ENCODE measurements around the gene ENDOD1. TPM values are rescaled to one million over a fixed set of nuclear protein-coding genes. Genes with fewer than 3 reads are reported as not detected.

ENDOD1 gene
- total and polyA plus RNA-seq, 5 donors from 2014 or later, result 9.1 to 14.6 (median 11.0) TPM

DNA sequence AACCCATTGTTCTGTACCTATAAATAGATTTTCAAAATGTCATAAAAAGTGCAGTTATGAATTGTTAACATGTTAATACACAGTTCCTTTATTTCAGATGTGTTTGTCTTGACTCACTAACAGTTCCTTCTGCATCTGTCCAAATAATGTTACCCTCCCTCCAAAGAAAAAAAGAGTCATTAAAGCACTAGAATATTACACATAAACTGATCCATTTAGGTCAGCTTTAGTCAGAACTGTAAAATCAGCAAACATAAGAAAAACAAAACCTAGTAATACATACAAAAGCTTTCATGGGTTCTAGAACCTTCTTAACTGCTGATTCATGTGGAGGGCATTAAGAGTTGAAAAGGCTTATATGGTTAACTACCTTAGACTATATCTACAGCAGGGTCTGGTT lies 76.0 kb downstream of the ENDOD1 start:
- DNase-seq (no peak), ATAC-seq (ENCODE audit: low read depth in 2 of 2) (no peak)
- H3K4me3 Mint-ChIP-seq, result no peak overlapping the region
- H3K27me3 Mint-ChIP-seq, result no peaks in the 10 kb centered on the region
- no peak overlapping the region for H3K27ac ChIP-seq (ENCODE audit: insufficient read depth, low read length, poor library complexity, severe bottlenecking)
- peaks cover 9% of the 10 kb centered on the region for H3K36me3 Mint-ChIP-seq
- peaks cover 15% of the 10 kb centered on the region for H3K36me3 ChIP-seq (ENCODE audit: control insufficient read depth, insufficient read depth, low read length)
- H3K27ac Mint-ChIP-seq, result peak overlapping the region in 1 of 3 donors; percentile 42
- no peaks in the 10 kb centered on the region for H3K9me3 ChIP-seq (ENCODE audit: control insufficient read depth in 2 of 2, low read length in 2 of 2)
- H3K4me3 ChIP-seq (ENCODE audit: low read depth, low read length), result no peak overlapping the region
- no peaks in the 10 kb centered on the region for H3K27me3 ChIP-seq (ENCODE audit: control insufficient read depth, insufficient read depth, low read length)
- peaks cover 12 to 34% (median 26%) of the 10 kb centered on the region in 4 donors for H3K4me1 Mint-ChIP-seq
- peaks cover 9% of the 10 kb centered on the region for H3K4me1 ChIP-seq (ENCODE audit: control insufficient read depth, insufficient read depth, low read length, poor library complexity, severe bottlenecking)
- H3K9me3 Mint-ChIP-seq, result no peaks in the 10 kb centered on the region

DNA sequence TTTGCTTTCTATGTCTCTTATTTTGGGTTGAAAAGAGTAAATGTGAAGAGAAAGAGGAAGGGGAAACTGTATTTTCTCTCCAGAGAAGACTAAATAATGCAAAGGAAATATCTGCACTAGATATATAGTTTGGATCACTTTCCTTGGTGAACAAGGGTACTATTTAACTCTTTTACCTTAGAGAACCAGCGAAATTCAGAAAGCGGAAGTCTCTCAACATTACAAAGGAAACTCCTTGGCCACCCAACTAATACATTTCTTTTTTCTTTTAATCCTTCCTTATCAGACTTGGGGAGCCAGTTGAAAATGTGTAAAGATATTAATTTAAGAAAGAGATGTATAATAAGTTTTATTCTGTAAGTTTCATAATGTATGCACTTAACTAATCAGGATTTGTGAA lies 77.1 kb downstream of the ENDOD1 start:
- Mint-ChIP-seq H3K27me3 (no peaks in the 10 kb centered on the region), H3K4me3 (no peak overlapping the region), H3K9me3 (no peaks in the 10 kb centered on the region), H3K27ac (peak overlapping the region in 1 of 3 donors; percentile 62), H3K36me3 (peaks cover 16% of the 10 kb centered on the region), H3K4me1 (peaks cover 12 to 28% (median 24%) of the 10 kb centered on the region in 4 donors)
- H3K9me3 ChIP-seq (ENCODE audit: control insufficient read depth in 2 of 2, low read length in 2 of 2), result no peaks in the 10 kb centered on the region
- no peak overlapping the region for H3K4me3 ChIP-seq (ENCODE audit: low read depth, low read length)
- H3K27ac ChIP-seq (ENCODE audit: insufficient read depth, low read length, poor library complexity, severe bottlenecking), result no peak overlapping the region
- peaks cover 25% of the 10 kb centered on the region for H3K36me3 ChIP-seq (ENCODE audit: control insufficient read depth, insufficient read depth, low read length)
- H3K4me1 ChIP-seq (ENCODE audit: control insufficient read depth, insufficient read depth, low read length, poor library complexity, severe bottlenecking), result peaks cover 9% of the 10 kb centered on the region
- DNase-seq (no peak), ATAC-seq (ENCODE audit: low read depth in 2 of 2) (no peak)
- no peaks in the 10 kb centered on the region for H3K27me3 ChIP-seq (ENCODE audit: control insufficient read depth, insufficient read depth, low read length)

DNA sequence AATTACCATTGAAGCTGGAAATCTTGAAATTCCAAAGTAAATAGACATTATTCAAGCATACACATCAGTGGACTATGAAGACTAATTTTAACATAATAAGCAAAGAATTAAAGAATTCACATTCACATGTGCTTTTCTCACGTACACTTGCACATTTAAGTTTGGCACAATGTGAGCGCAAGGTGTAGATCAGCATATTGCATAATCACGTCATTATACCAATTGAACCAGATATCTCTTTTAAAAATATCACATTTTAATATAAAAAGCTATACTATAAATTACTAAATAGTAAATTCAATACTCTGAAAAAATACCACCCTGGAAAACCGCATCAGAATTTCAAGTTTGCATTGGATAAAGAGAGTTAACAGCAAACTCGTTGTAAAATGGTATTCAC lies 80.6 kb downstream of the ENDOD1 start:
- Mint-ChIP-seq H3K4me3 (no peak overlapping the region), H3K9me3 (no peaks in the 10 kb centered on the region), H3K27me3 (no peaks in the 10 kb centered on the region), H3K27ac (no peak overlapping the region), H3K4me1 (peaks cover 4 to 9% (median 6%) of the 10 kb centered on the region in 4 donors), H3K36me3 (peaks cover 26% of the 10 kb centered on the region)
- Histone ChIP-seq H3K36me3 (ENCODE audit: control insufficient read depth, insufficient read depth, low read length) (peaks cover 55% of the 10 kb centered on the region), H3K27ac (ENCODE audit: insufficient read depth, low read length, poor library complexity, severe bottlenecking) (no peak overlapping the region), H3K4me3 (ENCODE audit: low read depth, low read length) (no peak overlapping the region), H3K9me3 (ENCODE audit: control insufficient read depth in 2 of 2, low read length in 2 of 2) (no peaks in the 10 kb centered on the region), H3K4me1 (ENCODE audit: control insufficient read depth, insufficient read depth, low read length, poor library complexity, severe bottlenecking) (no peaks in the 10 kb centered on the region), H3K27me3 (ENCODE audit: control insufficient read depth, insufficient read depth, low read length) (no peaks in the 10 kb centered on the region)
- DNase-seq (no peak), ATAC-seq (ENCODE audit: low read depth in 2 of 2) (no peak)

DNA sequence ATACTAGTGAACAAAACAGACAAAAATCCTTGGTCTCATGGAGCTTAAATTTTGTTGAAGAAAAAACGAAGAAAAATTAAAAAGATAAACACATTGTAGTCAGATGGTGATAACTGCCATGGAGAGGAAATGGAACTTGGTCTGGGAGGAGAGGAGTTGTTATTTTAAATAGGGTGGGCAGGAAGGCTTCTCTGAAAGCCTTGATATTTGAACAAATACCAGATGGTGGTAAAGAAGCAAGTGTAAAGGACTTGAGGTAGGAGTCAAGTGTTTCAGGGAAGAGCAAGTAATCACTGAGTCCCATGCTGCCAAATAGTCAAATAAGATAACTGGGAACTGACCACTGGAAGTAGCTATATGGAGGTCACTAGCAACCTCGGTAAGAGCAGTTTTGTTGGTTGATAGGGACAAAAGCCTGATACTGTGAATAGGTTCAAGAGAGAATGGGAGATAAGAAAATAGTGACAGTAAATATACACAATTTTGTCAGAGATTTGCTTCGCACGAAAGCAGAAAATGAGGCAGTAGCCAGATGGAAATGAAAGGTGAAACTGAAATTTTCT lies 86.3 kb downstream of the ENDOD1 start:
- peaks cover 54% of the 10 kb centered on the region for H3K36me3 Mint-ChIP-seq

More for the DNA sequence above, 86.3 kb downstream of the ENDOD1 start:
- H3K4me3 Mint-ChIP-seq, result no peak overlapping the region
- H3K4me1 Mint-ChIP-seq, result peaks cover 0 to 7% (median 6%) of the 10 kb centered on the region in 4 donors
- Histone ChIP-seq H3K36me3 (ENCODE audit: control insufficient read depth, insufficient read depth, low read length) (peaks cover 87% of the 10 kb centered on the region), H3K9me3 (ENCODE audit: control insufficient read depth in 2 of 2, low read length in 2 of 2) (no peaks in the 10 kb centered on the region), H3K27me3 (ENCODE audit: control insufficient read depth, insufficient read depth, low read length) (no peaks in the 10 kb centered on the region), H3K27ac (ENCODE audit: insufficient read depth, low read length, poor library complexity, severe bottlenecking) (no peak overlapping the region), H3K4me1 (ENCODE audit: control insufficient read depth, insufficient read depth, low read length, poor library complexity, severe bottlenecking) (no peaks in the 10 kb centered on the region), H3K4me3 (ENCODE audit: low read depth, low read length) (no peak overlapping the region)
- H3K9me3 Mint-ChIP-seq, result no peaks in the 10 kb centered on the region
- H3K27me3 Mint-ChIP-seq, result no peaks in the 10 kb centered on the region
- H3K27ac Mint-ChIP-seq, result peak overlapping the region in 2 of 3 donors; percentile 24 to 29
- DNase-seq (no peak), ATAC-seq (ENCODE audit: low read depth in 2 of 2) (no peak)

Other genes with a start within 250 kb of the ENDOD1 start
- 94.1 TPM for gene CWC15, start 116.3 kb upstream of the ENDOD1 start, total RNA-seq
- gene CWC15, start 116.3 kb upstream of the ENDOD1 start, polyA plus RNA-seq, result 10 to 100 TPM; 65.8 to 85.8 (median 75.5) TPM
- 0.25 TPM for gene KDM4D, start 116.1 kb upstream of the ENDOD1 start, total RNA-seq
- under 1 TPM; 0.25 to 0.61 (median 0.38) TPM for gene KDM4D, start 116.1 kb upstream of the ENDOD1 start, polyA plus RNA-seq
- gene KDM4E, start 64.6 kb upstream of the ENDOD1 start, total RNA-seq, result not detected
- not detected for gene KDM4E, start 64.6 kb upstream of the ENDOD1 start, polyA plus RNA-seq
- not detected for gene KDM4F, start 40.4 kb upstream of the ENDOD1 start, total RNA-seq
- not detected for gene KDM4F, start 40.4 kb upstream of the ENDOD1 start, polyA plus RNA-seq
- gene SRSF8, start 22.9 kb upstream of the ENDOD1 start, total RNA-seq, result 57.4 TPM
- gene SRSF8, start 22.9 kb upstream of the ENDOD1 start, polyA plus RNA-seq, result 100 to 1,000 TPM; 119 to 145 (median 134) TPM
- gene SESN3, start 141.4 kb downstream of the ENDOD1 start, total RNA-seq, result 73.3 TPM
- 1 to 10 TPM; 4.2 to 8.7 (median 6.5) TPM for gene SESN3, start 141.4 kb downstream of the ENDOD1 start, polyA plus RNA-seq

Measured in CD4-positive, CD25-positive, alpha-beta regulatory T cell (primary cell).